ENCODE results near the gene ZNF592.

DNA sequence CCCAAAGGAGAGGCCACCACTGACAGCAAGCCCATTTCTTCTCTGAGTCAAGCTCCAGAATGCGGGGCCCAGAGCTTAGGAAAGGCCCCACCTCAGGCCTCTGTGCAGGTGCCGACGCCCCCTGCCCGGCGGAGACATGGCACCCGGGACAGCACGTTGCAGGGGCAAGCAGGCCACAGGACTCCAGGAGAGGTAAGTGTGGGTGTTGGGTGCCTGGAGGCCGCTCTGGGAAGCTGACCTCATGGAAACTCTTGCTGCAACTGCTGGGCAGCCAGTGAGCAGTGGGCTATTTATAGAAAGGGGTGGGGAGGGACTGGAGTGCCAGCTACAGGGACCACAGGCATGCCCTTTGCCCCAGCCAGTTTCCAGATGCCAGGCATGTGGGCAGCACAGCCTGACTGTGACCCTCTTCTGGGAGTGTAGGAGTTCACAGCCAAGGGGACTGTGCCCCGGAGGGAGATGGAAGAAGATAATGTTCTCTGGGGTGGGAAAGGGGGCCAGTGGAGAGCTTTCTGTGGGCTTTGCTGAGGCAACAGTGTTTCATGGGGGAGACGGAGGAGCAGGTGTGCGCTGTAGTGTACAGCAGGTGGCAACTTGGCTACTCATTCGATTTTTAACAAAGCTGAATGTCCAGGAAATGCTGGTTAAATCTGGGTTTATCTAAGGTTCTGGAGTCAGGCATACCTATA is 92.5 kb downstream of the ZNF592 start:
- TF ChIP-seq CTCF (IDR thresholded peaks at IDR 0.05) (no peak), ZFX (IDR thresholded peaks at IDR 0.05; ENCODE audit: borderline replicate concordance) (no peak)
